ENCODE results near the gene PIANP.

DNA sequence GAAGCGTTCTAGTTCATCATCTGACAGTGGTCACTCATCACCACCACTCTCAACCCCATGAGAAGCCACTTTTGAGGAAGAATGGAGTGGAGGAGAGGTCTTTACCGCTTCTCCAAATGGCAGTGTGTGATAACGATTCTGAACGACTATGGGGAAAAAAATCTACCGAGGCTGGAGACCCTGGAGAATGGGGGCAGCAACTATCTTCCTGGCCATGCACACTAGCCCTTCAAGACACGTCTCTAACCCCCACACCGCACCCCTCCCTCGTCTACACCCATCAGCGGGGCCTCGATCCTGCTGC lies 38.1 kb downstream of the PIANP start:
- TF ChIP-seq, protein P1, sequence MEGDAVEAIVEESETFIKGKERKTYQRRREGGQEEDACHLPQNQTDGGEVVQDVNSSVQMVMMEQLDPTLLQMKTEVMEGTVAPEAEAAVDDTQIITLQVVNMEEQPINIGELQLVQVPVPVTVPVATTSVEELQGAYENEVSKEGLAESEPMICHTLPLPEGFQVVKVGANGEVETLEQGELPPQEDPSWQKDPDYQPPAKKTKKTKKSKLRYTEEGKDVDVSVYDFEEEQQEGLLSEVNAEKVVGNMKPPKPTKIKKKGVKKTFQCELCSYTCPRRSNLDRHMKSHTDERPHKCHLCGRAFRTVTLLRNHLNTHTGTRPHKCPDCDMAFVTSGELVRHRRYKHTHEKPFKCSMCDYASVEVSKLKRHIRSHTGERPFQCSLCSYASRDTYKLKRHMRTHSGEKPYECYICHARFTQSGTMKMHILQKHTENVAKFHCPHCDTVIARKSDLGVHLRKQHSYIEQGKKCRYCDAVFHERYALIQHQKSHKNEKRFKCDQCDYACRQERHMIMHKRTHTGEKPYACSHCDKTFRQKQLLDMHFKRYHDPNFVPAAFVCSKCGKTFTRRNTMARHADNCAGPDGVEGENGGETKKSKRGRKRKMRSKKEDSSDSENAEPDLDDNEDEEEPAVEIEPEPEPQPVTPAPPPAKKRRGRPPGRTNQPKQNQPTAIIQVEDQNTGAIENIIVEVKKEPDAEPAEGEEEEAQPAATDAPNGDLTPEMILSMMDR (IDR thresholded peaks at IDR 0.05; ENCODE audit: insufficient read depth, low read depth, low read length), result no peak
- no peak for TF ChIP-seq EZH2 (IDR thresholded peaks at IDR 0.05; ENCODE audit: insufficient read depth, low read length)
